GM18867 (cell line): ENCODE data around the gene AQP12A.

Experiments
- ATAC-seq: cut with Tn5 transposase; IDR thresholded peaks from one replicate; pipeline ENCODE4 v1.9.1; 2021; ENCODE audit warnings: mild to moderate bottlenecking, moderate library complexity; ENCODE audit not compliant: unreplicated experiment

The AQP12A gene

GRCh38 chr2:240737958-240738357, 46.3 kb downstream of the AQP12A start:
- no peak for ATAC-seq

- ATAC-seq = no peak
These were observed 48.1 kb downstream of the AQP12A start for GRCh38 chr2:240739797-240740196.

- ATAC-seq = no peak
These were observed 49.4 kb downstream of the AQP12A start for GRCh38 chr2:240741091-240741490.

GRCh38 chr2:240742602-240743095, 51.0 kb downstream of the AQP12A start:
- ATAC-seq = no peak

- ATAC-seq = no peak
These were observed 53.8 kb downstream of the AQP12A start for GRCh38 chr2:240745456-240745855.

- no peak for ATAC-seq
These were observed 54.3 kb downstream of the AQP12A start for GRCh38 chr2:240745962-240746361.

GRCh38 chr2:240746671-240747070, 55.0 kb downstream of the AQP12A start:
- no peak for ATAC-seq

- no peak for ATAC-seq
These were observed 55.6 kb downstream of the AQP12A start for GRCh38 chr2:240747256-240747655.
